OCI-LY3 (cell line): Measurements from ENCODE around the gene SLC12A6.

ENCODE experiments used
- EZH2phosphoT487 ChIP-seq: fragments of 200-600 bp; shearing (Covaris generic); IDR thresholded peaks from 2 replicates; pipeline ENCODE4 v1.6.1; 2018; ENCODE audit warnings: antibody characterized with exemption, mixed run types, low read depth
- TF ChIP-seq, protein P1 (sequence below): fragments of 200-600, 300-600 bp; sonication (generic); IDR thresholded peaks from 2 replicates; pipeline ENCODE4 v1.5.1; 2014; ENCODE audit warnings: antibody characterized with exemption, low read length, low read depth

DNA sequence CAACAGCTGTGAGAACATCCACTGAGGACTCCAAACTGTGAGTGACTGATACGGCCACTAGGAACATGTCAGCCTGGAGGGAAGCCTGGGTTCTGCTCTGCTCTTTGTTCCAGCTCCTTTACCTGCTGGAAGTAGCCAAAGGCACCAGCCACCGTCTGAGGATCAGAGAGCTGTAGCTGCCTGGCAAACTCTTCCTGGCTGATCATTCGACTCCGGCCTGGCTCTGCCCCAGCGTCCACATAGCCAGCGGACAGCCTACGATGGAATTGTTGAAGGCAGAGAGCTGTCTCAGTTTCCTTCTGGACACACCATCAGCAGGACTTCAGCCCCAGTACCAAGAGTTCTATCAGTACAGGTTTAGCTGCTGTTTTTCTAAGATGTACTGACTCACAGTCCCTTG lies 23.7 kb upstream of the SLC12A6 start:
- TF ChIP-seq, protein P1, sequence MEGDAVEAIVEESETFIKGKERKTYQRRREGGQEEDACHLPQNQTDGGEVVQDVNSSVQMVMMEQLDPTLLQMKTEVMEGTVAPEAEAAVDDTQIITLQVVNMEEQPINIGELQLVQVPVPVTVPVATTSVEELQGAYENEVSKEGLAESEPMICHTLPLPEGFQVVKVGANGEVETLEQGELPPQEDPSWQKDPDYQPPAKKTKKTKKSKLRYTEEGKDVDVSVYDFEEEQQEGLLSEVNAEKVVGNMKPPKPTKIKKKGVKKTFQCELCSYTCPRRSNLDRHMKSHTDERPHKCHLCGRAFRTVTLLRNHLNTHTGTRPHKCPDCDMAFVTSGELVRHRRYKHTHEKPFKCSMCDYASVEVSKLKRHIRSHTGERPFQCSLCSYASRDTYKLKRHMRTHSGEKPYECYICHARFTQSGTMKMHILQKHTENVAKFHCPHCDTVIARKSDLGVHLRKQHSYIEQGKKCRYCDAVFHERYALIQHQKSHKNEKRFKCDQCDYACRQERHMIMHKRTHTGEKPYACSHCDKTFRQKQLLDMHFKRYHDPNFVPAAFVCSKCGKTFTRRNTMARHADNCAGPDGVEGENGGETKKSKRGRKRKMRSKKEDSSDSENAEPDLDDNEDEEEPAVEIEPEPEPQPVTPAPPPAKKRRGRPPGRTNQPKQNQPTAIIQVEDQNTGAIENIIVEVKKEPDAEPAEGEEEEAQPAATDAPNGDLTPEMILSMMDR, result no peak
- no peak for TF ChIP-seq EZH2phosphoT487
